Measurements from ENCODE around the gene MUC5B. TPM values are rescaled to one million over a fixed set of nuclear protein-coding genes. Genes with fewer than 3 reads are reported as not detected.

Gene MUC5B
- total and polyA plus RNA-seq, 2 donors (not counting 1 experiment from before 2014, with no cell fraction given): not detected

DNA sequence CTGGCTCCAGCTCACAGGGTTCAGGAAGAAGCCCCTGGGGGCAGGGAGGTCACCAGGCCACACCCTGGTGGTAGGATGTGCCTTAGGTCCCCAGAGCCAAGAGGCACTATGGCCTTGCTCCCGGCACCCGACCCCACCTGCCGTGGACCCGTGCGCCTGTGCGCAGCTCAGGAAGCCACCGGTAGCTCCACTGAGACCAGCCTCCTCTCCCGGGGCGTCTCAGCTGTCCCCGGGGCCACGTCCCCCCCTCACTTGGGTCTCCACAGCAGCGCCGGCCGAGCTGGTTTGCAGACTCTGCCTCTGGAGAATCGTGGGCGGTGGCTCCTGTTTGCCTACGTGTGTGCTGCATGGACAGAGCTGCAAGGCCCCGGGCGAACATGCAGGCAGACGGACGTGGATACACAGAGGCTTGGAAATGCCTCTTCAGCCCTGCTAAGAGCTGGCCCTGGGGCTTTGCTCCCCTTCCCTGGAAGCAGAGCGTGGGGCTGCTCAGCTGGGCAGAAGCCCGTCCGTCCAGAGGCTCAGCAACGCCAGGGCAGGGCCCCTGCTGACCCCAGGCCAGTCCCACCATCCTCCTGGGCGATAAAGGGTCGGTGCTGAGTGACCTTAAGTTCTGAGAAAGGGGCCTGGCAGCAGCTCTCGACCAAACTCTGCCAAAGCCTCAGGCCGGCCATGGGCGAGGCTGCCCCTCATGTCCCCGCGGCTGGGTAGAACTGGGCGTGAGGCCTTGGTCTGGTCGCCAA is 15.3 kb upstream of the MUC5B start:
- Histone ChIP-seq H3K4me2 (ENCODE audit: extremely low read depth, insufficient read depth, low read length) (no peak overlapping the region), H3K9me3 (ENCODE audit: control insufficient read depth, insufficient read depth, low read depth, low read length) (no peaks in the 10 kb centered on the region), H3K9ac (ENCODE audit: insufficient read depth, low read length) (no peak overlapping the region), H3K27me3 (ENCODE audit: control insufficient read depth, insufficient read depth, low read length) (no peaks in the 10 kb centered on the region), H3K79me2 (ENCODE audit: control insufficient read depth, insufficient read depth, low read length) (no peaks in the 10 kb centered on the region), H3K27ac (ENCODE audit: insufficient read depth, low read length) (no peak overlapping the region), H2AFZ (ENCODE audit: low read length) (no peak overlapping the region), H4K20me1 (ENCODE audit: control insufficient read depth, extremely low read depth, insufficient read depth, low read length) (no peaks in the 10 kb centered on the region), H3K36me3 (ENCODE audit: control insufficient read depth, insufficient read depth, low read length) (no peaks in the 10 kb centered on the region), H3K4me1 (ENCODE audit: control insufficient read depth, extremely low read depth, insufficient read depth, low read length) (no peaks in the 10 kb centered on the region), H3K4me3 (replicated peaks in 1 of 4; ENCODE audit: control extremely low read depth in 1 of 4, insufficient read depth in 1 of 4, low read depth in 3 of 4, low read length in 4 of 4) (no peak overlapping the region)
- DNase-seq (ENCODE audit: low read depth in 2 of 2): no peak
- TF ChIP-seq CTCF (conservative IDR thresholded peaks at IDR 0.05 in 1 of 2, IDR thresholded peaks at IDR 0.05 in 1 of 2; ENCODE audit: low read depth in 1 of 2, low read length in 2 of 2) (no peak), EZH2 (IDR thresholded peaks at IDR 0.05; ENCODE audit: low read length, missing control alignments) (no peak)

- Histone ChIP-seq H3K4me3 (replicated peaks in 1 of 4; ENCODE audit: control extremely low read depth in 1 of 4, insufficient read depth in 1 of 4, low read depth in 3 of 4, low read length in 4 of 4) (no peak overlapping the region), H3K4me1 (ENCODE audit: control insufficient read depth, extremely low read depth, insufficient read depth, low read length) (no peaks in the 10 kb centered on the region), H2AFZ (ENCODE audit: low read length) (no peak overlapping the region), H3K79me2 (ENCODE audit: control insufficient read depth, insufficient read depth, low read length) (no peaks in the 10 kb centered on the region), H3K9me3 (ENCODE audit: control insufficient read depth, insufficient read depth, low read depth, low read length) (no peaks in the 10 kb centered on the region), H3K27ac (ENCODE audit: insufficient read depth, low read length) (no peak overlapping the region), H3K4me2 (ENCODE audit: extremely low read depth, insufficient read depth, low read length) (no peak overlapping the region), H3K27me3 (ENCODE audit: control insufficient read depth, insufficient read depth, low read length) (no peaks in the 10 kb centered on the region), H3K9ac (ENCODE audit: insufficient read depth, low read length) (no peak overlapping the region), H4K20me1 (ENCODE audit: control insufficient read depth, extremely low read depth, insufficient read depth, low read length) (no peaks in the 10 kb centered on the region), H3K36me3 (ENCODE audit: control insufficient read depth, insufficient read depth, low read length) (no peaks in the 10 kb centered on the region)
- TF ChIP-seq EZH2 (IDR thresholded peaks at IDR 0.05; ENCODE audit: low read length, missing control alignments) (no peak), CTCF (conservative IDR thresholded peaks at IDR 0.05 in 1 of 2, IDR thresholded peaks at IDR 0.05 in 1 of 2; ENCODE audit: low read depth in 1 of 2, low read length in 2 of 2) (no peak)
- no peak for DNase-seq (ENCODE audit: low read depth in 2 of 2)
Measured at GRCh38 chr11:1208144-1208393, 14.8 kb upstream of the MUC5B start.

DNA sequence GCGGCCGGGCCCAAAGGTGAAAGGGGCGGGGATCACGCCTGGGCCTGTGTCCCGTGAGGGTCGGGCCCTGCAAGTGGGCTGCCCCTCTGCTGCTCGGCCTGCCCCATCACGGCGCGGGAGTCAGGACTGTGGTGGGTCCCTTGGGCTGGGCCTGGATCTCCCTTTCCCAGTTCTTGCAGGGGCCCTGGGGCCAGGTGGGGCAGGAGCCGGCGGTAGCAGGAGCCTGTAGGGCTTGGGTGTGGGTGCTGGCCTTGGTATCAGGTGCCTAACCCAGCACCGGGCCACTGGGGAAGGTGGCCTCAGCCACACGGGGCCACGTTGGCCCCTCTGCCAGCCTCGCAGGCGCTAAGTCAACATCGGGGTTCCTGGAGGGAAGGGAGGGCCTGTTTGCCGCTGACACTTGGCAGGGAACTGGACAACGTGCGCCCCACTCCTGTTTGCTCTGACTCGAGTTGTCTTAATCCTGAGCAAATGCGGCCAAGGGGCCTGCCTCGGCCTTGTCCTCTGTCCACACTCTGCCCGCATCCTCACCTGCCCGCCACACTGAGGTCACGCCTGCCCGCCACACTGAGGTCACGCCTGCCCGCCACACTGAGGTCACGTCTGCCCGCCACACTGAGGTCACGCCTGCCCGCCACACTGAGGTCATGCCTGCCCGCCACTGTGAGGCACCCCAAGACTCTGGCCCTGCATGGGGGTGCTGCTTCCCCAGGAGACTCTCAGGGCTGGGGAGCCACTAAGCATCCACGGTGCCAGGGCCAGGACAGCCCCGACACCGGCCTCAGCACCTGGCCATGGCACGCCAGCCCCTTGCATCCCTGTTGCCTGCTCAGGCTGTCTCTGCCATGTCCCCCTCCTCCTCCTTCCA is 14.2 kb upstream of the MUC5B start:
- no peak overlapping the region for H3K4me2 ChIP-seq (ENCODE audit: extremely low read depth, insufficient read depth, low read length)
- no peaks in the 10 kb centered on the region for H3K4me1 ChIP-seq (ENCODE audit: control insufficient read depth, extremely low read depth, insufficient read depth, low read length)
- no peaks in the 10 kb centered on the region for H4K20me1 ChIP-seq (ENCODE audit: control insufficient read depth, extremely low read depth, insufficient read depth, low read length)
- no peak overlapping the region for H3K27ac ChIP-seq (ENCODE audit: insufficient read depth, low read length)
- no peak overlapping the region for H2AFZ ChIP-seq (ENCODE audit: low read length)
- no peaks in the 10 kb centered on the region for H3K9me3 ChIP-seq (ENCODE audit: control insufficient read depth, insufficient read depth, low read depth, low read length)
- TF ChIP-seq EZH2 (IDR thresholded peaks at IDR 0.05; ENCODE audit: low read length, missing control alignments) (no peak), CTCF (conservative IDR thresholded peaks at IDR 0.05 in 1 of 2, IDR thresholded peaks at IDR 0.05 in 1 of 2; ENCODE audit: low read depth in 1 of 2, low read length in 2 of 2) (no peak)
- no peak overlapping the region for H3K4me3 ChIP-seq (replicated peaks in 1 of 4; ENCODE audit: control extremely low read depth in 1 of 4, insufficient read depth in 1 of 4, low read depth in 3 of 4, low read length in 4 of 4)
- DNase-seq (ENCODE audit: low read depth in 2 of 2): no peak
- no peak overlapping the region for H3K9ac ChIP-seq (ENCODE audit: insufficient read depth, low read length)
- H3K36me3 ChIP-seq (ENCODE audit: control insufficient read depth, insufficient read depth, low read length): no peaks in the 10 kb centered on the region
- no peaks in the 10 kb centered on the region for H3K79me2 ChIP-seq (ENCODE audit: control insufficient read depth, insufficient read depth, low read length)
- H3K27me3 ChIP-seq (ENCODE audit: control insufficient read depth, insufficient read depth, low read length): no peaks in the 10 kb centered on the region
